GM23248 (cell line): ENCODE data around the gene ZNF778.

Source experiments
- EZH2 ChIP-seq: fragments of 200-600 bp; sonication (generic); IDR thresholded peaks from 2 replicates; pipeline ENCODE4 v1.6.1; 2018; ENCODE audit warnings: antibody characterized with exemption, mild to moderate bottlenecking; ENCODE audit not compliant: insufficient read depth, poor library complexity, severe bottlenecking
- EZH2phosphoT487 ChIP-seq: fragments of 200-600 bp; sonication (generic); IDR thresholded peaks from 2 replicates; pipeline ENCODE4 v1.6.1; 2018; ENCODE audit warnings: antibody characterized with exemption, moderate library complexity, mild to moderate bottlenecking, low read depth; ENCODE audit not compliant: insufficient read depth

DNA sequence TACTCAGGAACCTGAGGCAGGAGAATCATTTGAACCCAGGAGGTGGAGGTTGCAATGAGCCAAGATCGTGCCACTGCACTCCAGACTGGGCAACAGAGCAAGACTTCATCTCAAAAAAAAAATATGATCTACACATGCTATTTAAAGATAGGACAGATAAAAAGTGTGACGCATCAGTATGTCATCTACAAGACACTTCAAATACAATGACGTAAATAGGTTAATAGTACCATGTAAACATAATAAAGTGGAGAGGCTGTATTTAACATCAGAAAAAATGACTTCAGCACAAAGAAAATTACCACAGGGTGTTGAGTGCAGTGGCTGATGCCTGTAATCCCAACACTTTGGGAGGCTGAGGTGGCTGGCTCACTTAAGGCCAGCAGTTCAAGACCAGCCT lies 20.2 kb downstream of the ZNF778 start:
- TF ChIP-seq EZH2phosphoT487 (no peak), EZH2 (no peak)
